GM21786 (cell line): ENCODE results near the gene LRP3.

Experiments
- ATAC-seq: cut with Tn5 transposase; IDR thresholded peaks from one replicate; pipeline ENCODE4 v1.9.1; 2021; ENCODE audit not compliant: unreplicated experiment

The LRP3 gene

DNA sequence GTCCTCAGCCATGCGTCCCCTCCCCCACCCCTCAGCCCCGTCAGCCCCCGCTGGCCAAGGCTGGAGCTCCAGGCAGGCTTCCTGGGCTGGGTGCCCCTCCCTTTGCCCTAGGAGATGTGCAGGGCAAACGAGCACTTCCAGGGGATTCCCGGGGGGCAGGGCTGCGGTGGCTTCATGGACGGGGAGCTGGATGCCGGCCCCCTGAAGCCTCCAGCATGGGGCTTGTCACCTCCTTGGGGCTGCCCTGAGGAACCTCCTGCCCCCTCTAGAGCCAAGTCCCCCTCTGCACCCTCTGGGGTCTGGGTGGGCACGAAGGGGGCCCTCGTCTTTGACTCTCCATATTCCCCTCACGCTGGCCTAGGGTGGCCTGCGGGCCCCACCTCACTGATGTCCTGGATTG lies 56.9 kb downstream of the LRP3 start:
- no peak for ATAC-seq

DNA sequence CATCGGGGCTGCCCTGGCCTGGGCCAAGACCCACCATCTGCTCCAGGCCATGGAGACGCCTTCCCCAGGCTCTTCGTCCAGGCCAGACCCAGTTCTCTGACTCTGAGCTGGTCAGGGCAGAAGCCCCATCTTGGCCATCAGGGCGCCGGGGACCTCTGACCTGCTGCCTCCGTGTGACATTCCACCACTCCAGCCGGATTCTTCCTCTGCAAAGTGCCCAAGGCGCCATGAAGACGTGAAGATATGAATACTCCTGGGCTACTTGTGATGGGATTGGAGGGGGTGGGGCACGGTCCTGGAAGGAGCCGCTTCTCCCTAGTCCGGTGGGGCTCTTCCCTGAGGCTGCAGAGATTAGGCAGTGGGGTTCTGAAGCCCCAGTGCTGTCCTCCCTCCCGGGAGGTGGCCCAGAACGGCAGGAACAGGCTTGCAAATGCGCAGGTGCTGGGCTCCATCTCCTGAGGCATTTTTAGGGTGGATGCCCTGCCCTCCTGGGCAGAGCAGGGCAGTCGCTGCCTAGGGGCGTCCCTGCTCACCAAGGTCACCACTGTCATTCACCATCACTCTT lies 57.5 kb downstream of the LRP3 start:
- ATAC-seq: no peak

DNA sequence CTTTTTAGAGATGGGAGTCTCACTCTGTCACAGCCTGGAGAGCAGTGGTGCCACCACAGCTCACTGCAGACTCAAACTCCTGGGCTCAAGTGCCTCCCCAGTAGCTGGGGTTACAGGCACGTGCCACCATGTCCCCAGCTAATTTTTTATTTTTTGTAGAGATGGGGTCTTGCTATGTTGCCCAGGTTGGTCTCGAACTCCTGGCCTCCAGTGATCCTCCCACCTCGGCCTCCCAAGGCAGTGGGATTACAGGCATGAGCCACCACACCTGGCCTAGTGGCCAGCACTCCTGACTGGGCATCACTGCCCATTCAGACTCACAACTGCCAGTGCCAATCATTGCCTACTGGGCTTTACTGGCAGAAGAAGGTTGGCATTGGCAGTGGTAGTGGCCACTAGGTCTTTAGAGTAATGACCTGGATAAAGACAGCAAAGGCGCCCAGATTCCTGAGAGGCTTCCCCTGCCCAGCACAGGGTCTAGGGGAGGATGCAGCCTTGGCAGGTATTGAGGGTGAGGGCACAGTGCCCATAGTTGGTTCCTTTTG lies 58.4 kb downstream of the LRP3 start:
- ATAC-seq: no peak

DNA sequence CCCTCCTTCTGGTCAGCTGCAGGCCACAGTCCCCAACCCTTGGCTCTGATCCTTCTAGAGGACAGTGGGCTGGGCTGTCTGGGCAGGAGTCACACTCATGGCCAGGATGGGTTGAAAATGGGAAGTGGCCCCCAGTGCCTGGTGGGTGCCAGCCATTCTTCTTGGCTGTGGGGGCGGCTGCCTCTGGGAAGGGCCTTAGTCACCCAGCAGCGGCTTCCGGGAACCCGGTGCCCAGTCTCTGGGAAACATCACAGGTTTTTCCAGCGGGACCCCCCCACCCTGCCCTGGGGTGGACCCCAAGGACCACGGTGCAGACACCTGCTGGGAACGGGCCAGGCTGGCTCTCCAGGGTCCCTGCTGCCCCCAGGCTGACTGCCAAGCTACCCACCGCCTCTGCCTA lies 58.8 kb downstream of the LRP3 start:
- ATAC-seq: no peak

DNA sequence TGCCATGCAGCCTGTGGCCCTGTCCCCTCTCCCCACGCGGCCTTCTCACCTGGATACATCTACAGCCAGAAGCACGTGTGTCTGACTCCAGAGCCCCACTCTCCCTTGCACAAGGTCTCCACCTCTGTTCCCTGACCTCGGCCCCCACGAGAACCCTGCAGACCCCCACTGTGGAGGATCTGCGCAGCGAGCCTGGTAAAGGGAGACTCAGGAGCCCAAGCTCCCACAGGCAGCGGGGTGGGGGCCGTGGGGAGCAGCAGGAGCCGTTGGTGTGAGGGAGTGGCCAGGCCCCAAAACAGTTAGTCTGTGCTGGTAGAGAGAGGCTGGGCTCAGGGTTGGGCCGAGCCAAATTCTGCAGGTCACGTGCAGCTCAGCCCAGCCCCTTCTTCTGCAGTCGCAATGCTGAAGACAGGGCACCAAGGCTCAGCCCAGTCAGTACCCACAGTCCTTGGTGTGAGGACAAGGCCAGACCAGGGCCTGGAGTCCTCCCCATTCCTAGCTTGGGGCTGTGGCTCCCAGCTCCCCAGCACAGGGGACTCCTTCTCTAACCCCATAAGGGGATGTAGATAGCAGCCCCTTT lies 60.2 kb downstream of the LRP3 start:
- ATAC-seq: no peak

DNA sequence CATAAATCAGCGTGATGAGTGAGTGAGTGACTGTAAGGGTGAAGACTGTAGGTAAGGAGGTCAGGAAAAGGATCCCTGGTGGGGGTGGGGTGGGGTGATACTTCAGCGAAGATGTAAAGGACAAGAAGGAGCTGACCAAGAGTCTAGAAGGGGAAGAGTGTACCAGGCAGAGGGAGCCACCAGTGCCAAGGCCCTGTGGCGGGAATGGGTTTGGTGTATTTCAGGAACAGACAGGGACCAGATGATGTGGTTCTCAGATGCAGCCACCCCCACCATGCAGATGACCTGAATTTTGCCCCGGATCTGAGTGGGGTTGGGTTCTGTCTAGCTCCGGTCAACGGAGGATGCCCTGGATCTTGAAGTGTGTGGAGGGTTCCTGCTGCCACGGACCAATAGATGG lies 61.7 kb downstream of the LRP3 start:
- ATAC-seq: no peak

DNA sequence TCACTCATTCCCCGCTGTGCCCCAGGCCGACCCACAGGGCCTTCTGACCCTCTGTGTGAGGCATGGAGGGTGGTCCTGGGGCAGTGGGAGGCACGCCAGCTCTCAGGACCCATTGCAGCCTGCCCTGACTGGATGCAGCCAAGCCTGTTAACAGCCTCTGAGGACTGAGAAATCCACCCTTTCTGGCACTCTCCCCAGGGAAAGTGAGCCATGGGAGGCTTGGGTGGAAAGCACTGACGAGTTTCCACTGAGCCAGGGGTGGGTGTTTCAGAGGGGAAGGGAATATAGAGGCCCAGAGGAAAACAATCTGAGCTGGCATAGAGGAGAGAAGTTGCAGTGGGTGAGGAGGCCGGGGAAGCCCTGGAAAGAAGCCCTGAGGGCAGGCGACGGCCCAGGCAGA lies 62.1 kb downstream of the LRP3 start:
- no peak for ATAC-seq

DNA sequence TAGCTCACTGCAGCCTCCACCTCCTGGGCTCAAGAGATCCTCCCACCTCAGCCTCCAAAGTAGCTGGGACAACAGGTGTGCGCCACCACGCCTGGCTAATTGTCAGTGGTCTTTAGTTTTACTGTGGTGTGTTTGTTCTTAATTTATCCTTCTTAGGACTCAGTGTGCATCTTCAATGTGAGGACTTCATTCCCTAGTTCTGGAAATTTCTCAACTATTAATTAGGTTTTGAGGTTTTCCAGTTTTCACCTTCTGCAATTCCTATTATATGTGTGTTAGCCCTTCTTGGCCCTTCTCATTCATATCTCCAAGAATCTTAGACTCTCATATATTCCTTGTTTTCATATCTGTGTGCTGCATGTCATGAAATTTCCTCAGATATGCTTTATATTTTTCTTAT lies 63.7 kb downstream of the LRP3 start:
- no peak for ATAC-seq
